ENCODE results near the gene RTN4RL2.

Gene RTN4RL2

DNA sequence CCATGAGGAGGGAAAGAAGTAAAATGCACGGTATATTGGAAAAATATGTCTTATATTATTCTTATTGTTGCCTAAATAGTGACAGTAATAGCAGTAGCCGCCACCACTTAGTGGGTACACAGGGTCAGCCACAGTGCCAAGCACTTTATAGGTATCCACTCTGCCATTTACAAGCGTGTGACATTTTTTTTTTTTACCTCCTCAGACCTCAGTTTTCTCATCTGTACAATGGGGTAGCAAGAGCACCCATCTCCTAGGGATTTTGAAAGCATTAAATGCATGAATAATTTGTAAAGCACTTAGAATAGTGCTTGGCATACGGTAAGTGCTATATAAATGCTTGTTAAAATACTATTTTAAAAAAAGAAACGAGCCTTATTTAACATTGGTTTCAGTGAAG lies 8.9 kb downstream of the RTN4RL2 start:
- no peak overlapping the region for H3K27ac ChIP-seq (ENCODE audit: low read depth, low read length, poor library complexity, severe bottlenecking)

DNA sequence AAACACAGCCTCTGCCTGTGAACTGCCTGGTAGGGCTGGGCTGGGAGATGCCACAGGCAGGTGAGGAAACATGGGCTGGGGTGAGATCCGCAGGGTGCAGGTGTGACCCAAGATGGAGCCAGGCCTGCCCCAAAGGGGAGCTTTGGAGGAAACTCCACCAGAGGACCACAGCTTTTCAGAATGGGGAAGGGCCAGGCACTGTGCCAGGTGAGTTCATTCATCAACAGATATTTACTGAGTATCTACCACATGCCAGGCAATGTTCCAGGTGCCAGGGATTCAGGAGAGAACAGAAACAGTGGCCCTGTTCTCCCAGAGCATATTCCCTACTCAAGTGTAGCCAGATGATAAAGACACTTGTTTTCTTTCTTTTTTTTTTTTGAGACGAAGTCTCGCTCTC lies 11.2 kb downstream of the RTN4RL2 start:
- Histone ChIP-seq H3F3A (ENCODE audit: insufficient read depth, low read length) (no peaks in the 10 kb centered on the region), H3K4me3 (ENCODE audit: low read depth, low read length, poor library complexity, severe bottlenecking) (no peak overlapping the region), H4K20me1 (ENCODE audit: insufficient read depth, low read length) (no peaks in the 10 kb centered on the region), H3K36me3 (ENCODE audit: insufficient read depth, low read length) (no peaks in the 10 kb centered on the region), H3K4me1 (ENCODE audit: insufficient read depth, low read length, severe bottlenecking) (peaks cover 3% of the 10 kb centered on the region), H3K9me2 (ENCODE audit: low read depth, low read length) (no peaks in the 10 kb centered on the region), H3K79me2 (ENCODE audit: insufficient read depth, low read length) (no peaks in the 10 kb centered on the region), H3K9ac (ENCODE audit: low read length) (no peak overlapping the region), H3K9me3 (ENCODE audit: low read length) (no peaks in the 10 kb centered on the region), H3K27me3 (ENCODE audit: insufficient read depth, low read length) (no peaks in the 10 kb centered on the region; the same call in 1 of the 2 replicates), H3K4me2 (ENCODE audit: low read length) (no peak overlapping the region), H2AFZ (ENCODE audit: low read length) (no peak overlapping the region), H3K27ac (ENCODE audit: low read depth, low read length, poor library complexity, severe bottlenecking) (no peak overlapping the region)
- TF ChIP-seq, protein P1, sequence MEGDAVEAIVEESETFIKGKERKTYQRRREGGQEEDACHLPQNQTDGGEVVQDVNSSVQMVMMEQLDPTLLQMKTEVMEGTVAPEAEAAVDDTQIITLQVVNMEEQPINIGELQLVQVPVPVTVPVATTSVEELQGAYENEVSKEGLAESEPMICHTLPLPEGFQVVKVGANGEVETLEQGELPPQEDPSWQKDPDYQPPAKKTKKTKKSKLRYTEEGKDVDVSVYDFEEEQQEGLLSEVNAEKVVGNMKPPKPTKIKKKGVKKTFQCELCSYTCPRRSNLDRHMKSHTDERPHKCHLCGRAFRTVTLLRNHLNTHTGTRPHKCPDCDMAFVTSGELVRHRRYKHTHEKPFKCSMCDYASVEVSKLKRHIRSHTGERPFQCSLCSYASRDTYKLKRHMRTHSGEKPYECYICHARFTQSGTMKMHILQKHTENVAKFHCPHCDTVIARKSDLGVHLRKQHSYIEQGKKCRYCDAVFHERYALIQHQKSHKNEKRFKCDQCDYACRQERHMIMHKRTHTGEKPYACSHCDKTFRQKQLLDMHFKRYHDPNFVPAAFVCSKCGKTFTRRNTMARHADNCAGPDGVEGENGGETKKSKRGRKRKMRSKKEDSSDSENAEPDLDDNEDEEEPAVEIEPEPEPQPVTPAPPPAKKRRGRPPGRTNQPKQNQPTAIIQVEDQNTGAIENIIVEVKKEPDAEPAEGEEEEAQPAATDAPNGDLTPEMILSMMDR (IDR thresholded peaks at IDR 0.05; ENCODE audit: low read length): no peak
- TF ChIP-seq EZH2 (IDR thresholded peaks at IDR 0.05; ENCODE audit: borderline replicate concordance, low read length): no peak

More for the DNA sequence above, 8.9 kb downstream of the RTN4RL2 start:
- peaks cover 4% of the 10 kb centered on the region for H3K27me3 ChIP-seq (ENCODE audit: insufficient read depth, low read length)
- H3K9ac ChIP-seq (ENCODE audit: low read length): no peak overlapping the region
- H3K4me3 ChIP-seq (ENCODE audit: low read depth, low read length, poor library complexity, severe bottlenecking): no peak overlapping the region
- no peaks in the 10 kb centered on the region for H4K20me1 ChIP-seq (ENCODE audit: insufficient read depth, low read length)
- H3K79me2 ChIP-seq (ENCODE audit: insufficient read depth, low read length): no peaks in the 10 kb centered on the region
- no peak overlapping the region for H2AFZ ChIP-seq (ENCODE audit: low read length)
- TF ChIP-seq, protein P1 (IDR thresholded peaks at IDR 0.05; ENCODE audit: low read length): no peak
- TF ChIP-seq EZH2 (IDR thresholded peaks at IDR 0.05; ENCODE audit: borderline replicate concordance, low read length): no peak
- H3K9me2 ChIP-seq (ENCODE audit: low read depth, low read length): no peaks in the 10 kb centered on the region
- H3K4me2 ChIP-seq (ENCODE audit: low read length): no peak overlapping the region
- H3F3A ChIP-seq (ENCODE audit: insufficient read depth, low read length): no peaks in the 10 kb centered on the region
- no peaks in the 10 kb centered on the region for H3K4me1 ChIP-seq (ENCODE audit: insufficient read depth, low read length, severe bottlenecking)
- H3K36me3 ChIP-seq (ENCODE audit: insufficient read depth, low read length): no peaks in the 10 kb centered on the region
- no peaks in the 10 kb centered on the region for H3K9me3 ChIP-seq (ENCODE audit: low read length)

DNA sequence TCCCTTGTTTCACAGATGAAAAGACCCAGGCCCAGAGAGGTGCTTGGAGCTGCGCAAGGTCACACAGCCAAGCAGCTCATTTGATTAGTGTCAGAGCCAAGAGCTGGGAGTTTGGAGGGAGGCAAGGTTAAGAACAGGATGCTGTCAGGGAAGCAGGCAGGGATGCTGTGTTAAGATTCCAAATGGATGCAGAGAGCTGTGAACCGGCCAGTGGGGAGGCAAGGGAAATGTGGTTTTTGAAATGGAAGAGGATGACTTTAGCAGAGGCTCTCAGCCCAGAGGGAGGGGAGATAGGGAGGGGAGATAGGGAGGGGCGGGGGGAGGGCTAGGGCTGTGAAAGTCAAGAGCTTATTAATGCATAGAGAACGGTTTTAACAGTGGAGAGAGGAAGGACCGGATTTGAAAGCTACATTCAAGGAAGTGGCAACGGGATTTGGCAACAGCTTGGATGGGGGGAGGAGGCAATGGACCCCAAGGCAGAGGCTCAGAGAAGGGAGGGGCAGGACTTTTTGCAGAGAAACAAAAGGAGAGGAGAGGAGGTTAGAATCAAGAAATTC lies 13.0 kb downstream of the RTN4RL2 start:
- Histone ChIP-seq H3K4me2 (ENCODE audit: low read length) (no peak overlapping the region), H3K27me3 (ENCODE audit: insufficient read depth, low read length) (peaks cover 6% of the 10 kb centered on the region; the same call in 1 of the 2 replicates), H4K20me1 (ENCODE audit: insufficient read depth, low read length) (no peaks in the 10 kb centered on the region), H3K27ac (ENCODE audit: low read depth, low read length, poor library complexity, severe bottlenecking) (no peak overlapping the region), H3K4me1 (ENCODE audit: insufficient read depth, low read length, severe bottlenecking) (peaks cover 7% of the 10 kb centered on the region), H3K4me3 (ENCODE audit: low read depth, low read length, poor library complexity, severe bottlenecking) (no peak overlapping the region), H3K9me2 (ENCODE audit: low read depth, low read length) (no peaks in the 10 kb centered on the region), H3K9me3 (ENCODE audit: low read length) (no peaks in the 10 kb centered on the region), H3K9ac (ENCODE audit: low read length) (no peak overlapping the region), H3K79me2 (ENCODE audit: insufficient read depth, low read length) (no peaks in the 10 kb centered on the region), H2AFZ (ENCODE audit: low read length) (no peak overlapping the region), H3F3A (ENCODE audit: insufficient read depth, low read length) (no peaks in the 10 kb centered on the region), H3K36me3 (ENCODE audit: insufficient read depth, low read length) (no peaks in the 10 kb centered on the region)
- TF ChIP-seq EZH2 (IDR thresholded peaks at IDR 0.05; ENCODE audit: borderline replicate concordance, low read length): no peak
- TF ChIP-seq, protein P1 (IDR thresholded peaks at IDR 0.05; ENCODE audit: low read length): no peak
